ENCODE measurements around the gene RASGRF1. TPM values are rescaled to one million over a fixed set of nuclear protein-coding genes. Genes with fewer than 3 reads are reported as not detected.

Gene RASGRF1
- total RNA-seq, 2 donors from 2014 or later: 0.09 to 1.1 TPM

DNA sequence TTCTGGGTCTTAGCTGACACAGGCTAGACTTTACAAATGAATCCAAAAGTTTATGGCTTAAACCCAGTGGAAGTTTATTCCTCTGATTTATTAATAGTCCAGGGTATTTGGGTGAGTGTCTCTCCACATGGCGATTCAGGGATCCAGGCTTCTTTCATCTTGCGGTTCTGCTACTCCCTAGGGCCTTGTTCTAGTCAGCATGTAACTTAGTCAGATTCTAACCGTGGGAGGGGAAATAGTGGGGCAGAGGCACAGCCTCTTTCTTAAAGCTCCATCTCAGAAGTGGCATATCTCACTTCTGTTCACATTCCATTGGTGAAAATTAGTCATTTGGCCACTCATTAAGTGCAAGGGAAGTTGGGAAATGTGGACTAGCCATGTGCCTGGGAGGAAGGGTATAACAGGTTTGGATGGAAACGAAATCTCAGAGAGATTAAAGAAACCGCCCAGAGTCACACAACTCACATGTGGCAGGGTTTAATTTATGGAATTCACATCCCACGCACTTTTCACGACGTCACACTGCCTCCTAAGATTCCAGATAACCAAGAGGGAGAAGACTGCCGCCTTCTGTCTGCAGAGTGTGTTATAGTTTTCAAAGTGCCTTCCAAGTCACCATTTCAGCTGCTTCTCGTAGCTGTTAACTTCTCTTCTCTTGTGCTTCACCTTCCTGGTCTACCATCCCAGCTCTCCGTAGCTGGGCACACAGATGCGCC lies 11.4 kb upstream of the RASGRF1 start:
- WGBS: 69% methylated on average over 12 of the region's 12 CpGs
- intact Hi-C loops (cut with DNase I): no loop called here
- Histone ChIP-seq H3K36me3 (no peaks in the 10 kb centered on the region), H3K9me3 (no peaks in the 10 kb centered on the region), H3K4me1 (replicated peaks) (no peaks in the 10 kb centered on the region), H3K4me3 (no peak overlapping the region), H3K27me3 (replicated peaks; ENCODE audit: insufficient read depth) (peaks cover 3% of the 10 kb centered on the region), H3K27ac (no peak overlapping the region)
- DNase-seq (ENCODE audit: low spot score): no peak
- TF ChIP-seq POLR2AphosphoS5 (IDR thresholded peaks at IDR 0.05): no peak
- TF ChIP-seq, protein P1, sequence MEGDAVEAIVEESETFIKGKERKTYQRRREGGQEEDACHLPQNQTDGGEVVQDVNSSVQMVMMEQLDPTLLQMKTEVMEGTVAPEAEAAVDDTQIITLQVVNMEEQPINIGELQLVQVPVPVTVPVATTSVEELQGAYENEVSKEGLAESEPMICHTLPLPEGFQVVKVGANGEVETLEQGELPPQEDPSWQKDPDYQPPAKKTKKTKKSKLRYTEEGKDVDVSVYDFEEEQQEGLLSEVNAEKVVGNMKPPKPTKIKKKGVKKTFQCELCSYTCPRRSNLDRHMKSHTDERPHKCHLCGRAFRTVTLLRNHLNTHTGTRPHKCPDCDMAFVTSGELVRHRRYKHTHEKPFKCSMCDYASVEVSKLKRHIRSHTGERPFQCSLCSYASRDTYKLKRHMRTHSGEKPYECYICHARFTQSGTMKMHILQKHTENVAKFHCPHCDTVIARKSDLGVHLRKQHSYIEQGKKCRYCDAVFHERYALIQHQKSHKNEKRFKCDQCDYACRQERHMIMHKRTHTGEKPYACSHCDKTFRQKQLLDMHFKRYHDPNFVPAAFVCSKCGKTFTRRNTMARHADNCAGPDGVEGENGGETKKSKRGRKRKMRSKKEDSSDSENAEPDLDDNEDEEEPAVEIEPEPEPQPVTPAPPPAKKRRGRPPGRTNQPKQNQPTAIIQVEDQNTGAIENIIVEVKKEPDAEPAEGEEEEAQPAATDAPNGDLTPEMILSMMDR (IDR thresholded peaks at IDR 0.05): no peak
- TF ChIP-seq POLR2A (IDR thresholded peaks at IDR 0.05): no peak

DNA sequence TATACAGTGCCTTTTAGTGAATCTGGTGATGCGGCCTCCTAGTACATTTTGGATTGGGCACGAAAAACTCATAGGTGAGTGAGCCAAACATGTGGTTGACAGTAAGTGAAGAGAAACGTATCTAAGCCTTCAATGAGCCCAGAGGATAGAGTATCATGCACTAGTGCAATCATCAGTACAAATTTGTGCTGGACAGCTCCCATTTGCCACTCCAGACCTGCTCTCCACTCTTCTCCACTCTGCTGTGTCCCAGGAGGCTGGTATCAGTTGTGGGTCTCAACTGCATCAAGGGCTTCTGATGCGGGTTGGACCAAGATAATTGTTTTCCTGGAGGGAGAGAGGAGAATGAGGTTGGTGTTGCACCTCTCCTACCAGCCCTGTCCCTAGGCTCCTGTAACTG lies 9.1 kb upstream of the RASGRF1 start:
- no peaks in the 10 kb centered on the region for H3K4me1 ChIP-seq (replicated peaks)
- no peaks in the 10 kb centered on the region for H3K9me3 ChIP-seq
- 57% methylated on average over 4 of the region's 4 CpGs for WGBS
- no peak overlapping the region for H3K27ac ChIP-seq
- no peak for DNase-seq (ENCODE audit: low spot score)
- TF ChIP-seq POLR2AphosphoS5 (IDR thresholded peaks at IDR 0.05): no peak
- TF ChIP-seq, protein P1 (IDR thresholded peaks at IDR 0.05): no peak
- TF ChIP-seq POLR2A (IDR thresholded peaks at IDR 0.05): no peak
- intact Hi-C loops (cut with DNase I): no loop called here
- H3K36me3 ChIP-seq: no peaks in the 10 kb centered on the region
- no peaks in the 10 kb centered on the region for H3K27me3 ChIP-seq (replicated peaks; ENCODE audit: insufficient read depth)
- H3K4me3 ChIP-seq: no peak overlapping the region

DNA sequence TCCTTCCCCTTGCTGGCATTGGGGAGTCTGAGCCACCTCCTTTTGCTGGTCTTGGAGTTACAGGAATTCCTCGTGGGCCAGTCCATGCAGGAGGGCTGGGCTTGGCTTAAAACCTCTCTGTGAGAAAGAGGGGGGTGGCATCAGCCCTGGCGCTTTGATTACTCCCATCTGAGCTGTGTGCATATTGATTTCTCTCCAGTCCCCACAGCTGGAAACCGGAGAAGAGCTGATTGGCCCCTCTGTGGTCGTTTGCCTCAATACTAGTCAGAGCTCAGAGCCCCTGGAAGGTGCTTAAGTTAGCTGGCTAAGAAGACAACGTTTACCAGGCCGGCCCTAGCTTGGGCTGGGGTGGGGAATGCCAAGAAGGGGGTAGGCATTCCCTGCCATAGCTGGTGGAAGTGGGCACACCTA lies 4.0 kb upstream of the RASGRF1 start:
- Histone ChIP-seq H3K4me3 (no peak overlapping the region), H3K36me3 (no peaks in the 10 kb centered on the region), H3K9me3 (no peaks in the 10 kb centered on the region), H3K27ac (no peak overlapping the region), H3K4me1 (replicated peaks) (peaks cover 10% of the 10 kb centered on the region), H3K27me3 (replicated peaks; ENCODE audit: insufficient read depth) (peaks cover 10% of the 10 kb centered on the region)
- WGBS: 14% methylated on average over 6 of the region's 6 CpGs
- intact Hi-C loops (cut with DNase I): no loop called here
- TF ChIP-seq, protein P1 (IDR thresholded peaks at IDR 0.05): no peak
- TF ChIP-seq POLR2A (IDR thresholded peaks at IDR 0.05) (no peak), POLR2AphosphoS5 (IDR thresholded peaks at IDR 0.05) (no peak)
- no peak for DNase-seq (ENCODE audit: low spot score)

DNA sequence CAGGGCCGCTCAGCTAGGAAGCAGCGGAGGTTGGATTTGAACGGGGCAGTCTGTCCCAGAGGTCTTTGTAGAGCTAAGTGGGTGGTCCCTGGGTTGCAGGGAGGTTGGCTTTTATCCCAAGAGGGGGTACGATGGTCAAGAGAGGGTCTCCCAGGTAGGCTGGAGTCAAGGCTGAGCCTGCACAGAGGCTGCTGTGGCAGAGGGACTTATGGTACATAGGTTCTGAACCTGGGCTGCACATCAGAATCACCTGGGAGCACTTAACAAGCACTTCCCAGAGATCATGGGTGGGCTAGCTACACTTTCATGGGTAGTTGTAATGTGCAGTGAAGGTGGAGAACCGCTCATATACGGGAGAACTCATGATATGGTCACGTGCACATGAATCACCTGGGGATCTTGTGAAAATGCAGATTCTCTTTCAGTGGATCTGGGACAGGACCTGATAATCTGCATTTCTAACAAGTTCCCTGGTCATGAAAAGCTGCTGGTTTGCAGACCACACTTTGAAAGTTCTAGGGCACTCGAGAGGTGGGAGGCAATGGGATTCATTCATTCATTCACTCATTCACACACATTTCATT lies 2.9 kb upstream of the RASGRF1 start:
- no peak overlapping the region for H3K27ac ChIP-seq
- TF ChIP-seq POLR2A (IDR thresholded peaks at IDR 0.05) (no peak), POLR2AphosphoS5 (IDR thresholded peaks at IDR 0.05) (no peak)
- TF ChIP-seq, protein P1 (IDR thresholded peaks at IDR 0.05): no peak
- intact Hi-C loops (cut with DNase I): no loop called here
- H3K4me1 ChIP-seq (replicated peaks): peaks cover 11% of the 10 kb centered on the region
- 67% methylated on average over 8 of the region's 8 CpGs for whole genome bisulfite sequencing
- no peaks in the 10 kb centered on the region for H3K36me3 ChIP-seq
- no peak overlapping the region for H3K4me3 ChIP-seq
- H3K27me3 ChIP-seq (replicated peaks; ENCODE audit: insufficient read depth): peaks cover 18% of the 10 kb centered on the region
- DNase-seq (ENCODE audit: low spot score): no peak
- no peaks in the 10 kb centered on the region for H3K9me3 ChIP-seq

DNA sequence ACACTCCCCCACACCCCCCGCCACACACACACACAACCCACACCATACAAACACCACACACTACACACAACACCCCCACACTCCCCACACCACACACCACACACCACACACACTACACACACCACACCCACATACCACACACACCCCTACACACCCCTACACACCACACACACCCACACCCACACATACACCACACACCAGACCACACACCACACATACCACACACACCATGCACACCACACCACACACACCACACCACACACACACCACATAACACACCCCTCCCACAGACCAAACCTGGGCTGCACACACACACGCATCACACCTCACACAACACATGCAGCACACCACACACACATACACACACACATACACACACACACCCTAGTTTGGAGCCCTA lies 1.8 kb upstream of the RASGRF1 start:
- WGBS: 50% methylated on average over 2 of the region's 2 CpGs
- H3K4me1 ChIP-seq (replicated peaks): peaks cover 11% of the 10 kb centered on the region
- H3K4me3 ChIP-seq: no peak overlapping the region
- no peak overlapping the region for H3K27ac ChIP-seq
- no peak for DNase-seq (ENCODE audit: low spot score)
- H3K36me3 ChIP-seq: no peaks in the 10 kb centered on the region
- TF ChIP-seq POLR2AphosphoS5 (IDR thresholded peaks at IDR 0.05) (no peak), POLR2A (IDR thresholded peaks at IDR 0.05) (no peak)
- TF ChIP-seq, protein P1 (IDR thresholded peaks at IDR 0.05): no peak
- no peaks in the 10 kb centered on the region for H3K9me3 ChIP-seq
- H3K27me3 ChIP-seq (replicated peaks; ENCODE audit: insufficient read depth): peaks cover 19% of the 10 kb centered on the region
- intact Hi-C loops (cut with DNase I): no loop called here

All from prostate gland (tissue), 2 donors.